ENCODE measurements around the gene NCMAP.
A peak's percentile ranks its signal among the peaks of the same experiment; 100 is the strongest.
"Not testable (repeated sequence)": the region's sequence is repeated elsewhere in the genome, so short reads cannot be mapped to it uniquely, and the experiment has no call there.

The NCMAP gene, protein sequence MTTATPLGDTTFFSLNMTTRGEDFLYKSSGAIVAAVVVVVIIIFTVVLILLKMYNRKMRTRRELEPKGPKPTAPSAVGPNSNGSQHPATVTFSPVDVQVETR

GRCh38 chr1:24555591-24556413 is at the start of gene NCMAP:
Gene NCMAP, plus strand, starts transcription at chr1:24556087. Its CDS starts 39,344 bp downstream, at chr1:24595431.
- no peak for DNase-seq

DNA sequence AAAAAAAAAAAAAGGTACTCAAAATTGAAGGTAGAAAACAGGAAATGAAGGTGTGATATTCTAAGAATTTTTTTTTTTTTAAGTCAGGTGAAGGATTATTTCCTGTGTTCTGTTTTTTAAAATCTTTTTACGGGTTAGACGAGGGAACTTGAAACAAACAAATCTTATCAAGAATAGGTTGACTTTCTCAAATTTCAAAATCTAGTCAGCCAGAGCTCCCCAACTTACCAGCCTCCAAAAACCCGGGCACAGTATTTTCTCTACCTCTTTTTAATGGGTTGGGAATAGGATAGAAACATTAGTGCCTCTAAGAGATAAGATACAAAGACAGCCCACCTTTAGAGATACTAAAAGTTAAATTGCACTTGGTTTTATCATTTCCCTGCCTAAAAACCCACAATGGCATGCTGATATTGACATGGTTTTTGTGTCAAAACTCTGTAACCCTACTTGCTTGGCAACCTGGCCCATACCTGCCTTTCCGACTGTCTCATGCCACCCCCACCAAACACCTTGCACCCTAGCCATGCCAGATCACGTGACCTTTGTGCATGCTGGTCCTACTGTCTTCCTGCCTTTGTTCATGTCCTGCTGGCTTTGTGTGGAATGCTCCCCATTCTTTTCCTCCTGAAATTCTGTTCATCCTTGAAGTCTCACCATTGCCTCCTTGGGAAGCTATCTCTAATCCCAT is 49.1 kb upstream of the NCMAP start:
- DNase-seq = no peak

- no peak for DNase-seq
These were observed 48.5 kb upstream of the NCMAP start for GRCh38 chr1:24507405-24507804.

DNA sequence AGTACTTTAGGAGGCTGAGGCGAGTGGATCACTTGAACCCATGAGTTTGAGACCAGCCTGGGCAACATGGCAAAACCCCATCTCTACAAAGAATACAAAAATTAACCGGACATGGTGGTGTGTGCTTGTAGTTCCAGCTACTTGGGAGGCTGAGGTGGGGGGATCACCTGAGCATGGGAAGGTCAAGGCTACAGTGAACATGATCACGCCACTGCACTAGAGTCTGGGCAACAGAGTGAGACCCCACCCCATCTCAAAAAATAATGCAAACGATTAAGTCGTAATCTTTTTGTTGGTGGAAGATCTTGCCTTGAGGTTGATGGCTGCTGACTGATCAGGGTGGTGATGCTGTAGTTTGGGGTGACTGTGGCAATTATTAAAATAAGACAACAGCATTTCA is 47.0 kb upstream of the NCMAP start:
- no peak for DNase-seq

DNA sequence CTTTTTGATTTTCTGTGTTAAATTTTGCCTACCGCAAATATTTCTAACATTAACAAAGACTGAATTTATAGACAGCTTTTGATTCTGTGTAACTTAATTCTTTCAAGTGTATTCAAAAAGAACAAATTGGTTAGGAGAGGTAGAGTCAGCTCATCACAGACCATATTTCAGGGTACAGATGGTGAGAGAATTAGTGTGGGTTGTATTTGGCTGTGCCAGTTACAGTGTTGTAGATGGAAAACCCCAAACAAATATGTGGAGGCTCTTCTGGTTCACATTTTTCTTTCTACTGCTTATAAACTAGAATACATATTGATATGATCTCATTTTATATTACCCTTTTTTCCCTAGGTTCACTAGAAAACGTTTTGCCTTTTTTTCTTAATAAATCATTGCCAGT is 42.2 kb upstream of the NCMAP start:
- DNase-seq = no peak

DNA sequence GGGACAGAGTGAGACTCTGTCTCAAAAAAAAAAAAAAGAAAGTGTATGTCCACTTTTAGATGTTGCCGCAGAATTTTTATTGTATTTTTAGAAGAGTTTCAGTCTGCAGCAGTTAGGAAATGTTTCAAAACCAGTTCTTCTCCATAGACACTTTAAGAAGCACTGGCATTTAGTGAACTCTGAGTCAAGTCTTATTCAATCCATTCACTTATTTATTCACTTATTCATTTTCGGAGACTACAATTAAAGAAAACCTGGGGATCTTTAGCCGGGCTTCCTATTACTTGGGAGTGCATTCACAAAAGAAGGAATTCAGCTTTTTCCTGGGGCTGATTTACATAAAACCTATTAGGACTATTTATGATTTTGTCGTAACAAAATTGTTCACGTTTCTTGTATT is 40.9 kb upstream of the NCMAP start:
- DNase-seq = no peak

DNA sequence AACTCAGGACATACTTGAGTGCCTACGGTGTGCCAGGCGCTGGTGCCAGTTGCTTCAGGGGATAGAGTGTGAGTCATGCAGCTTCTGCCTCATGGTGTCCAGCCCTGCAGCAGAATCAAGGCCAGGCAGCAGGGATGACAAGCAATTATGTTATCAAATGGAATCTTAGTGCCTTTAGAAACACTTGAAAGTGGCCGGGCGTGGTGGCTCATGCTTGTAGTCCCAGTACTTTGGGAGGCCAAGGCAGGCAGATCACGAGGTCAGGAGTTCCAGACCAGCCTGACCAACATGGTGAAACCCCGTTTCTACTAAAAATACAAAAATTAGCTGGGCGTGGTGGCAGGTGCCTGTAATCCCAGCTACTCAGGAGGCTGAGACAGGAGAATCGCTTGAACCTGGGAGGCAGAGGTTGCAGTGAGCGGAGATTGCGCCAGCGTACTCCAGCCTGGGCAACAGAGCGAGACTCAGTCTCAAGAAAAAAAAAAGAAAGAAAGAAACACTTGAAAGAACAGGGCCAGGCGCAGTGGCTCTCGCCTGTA is 40.1 kb upstream of the NCMAP start:
- peak; percentile 12 for DNase-seq

DNA sequence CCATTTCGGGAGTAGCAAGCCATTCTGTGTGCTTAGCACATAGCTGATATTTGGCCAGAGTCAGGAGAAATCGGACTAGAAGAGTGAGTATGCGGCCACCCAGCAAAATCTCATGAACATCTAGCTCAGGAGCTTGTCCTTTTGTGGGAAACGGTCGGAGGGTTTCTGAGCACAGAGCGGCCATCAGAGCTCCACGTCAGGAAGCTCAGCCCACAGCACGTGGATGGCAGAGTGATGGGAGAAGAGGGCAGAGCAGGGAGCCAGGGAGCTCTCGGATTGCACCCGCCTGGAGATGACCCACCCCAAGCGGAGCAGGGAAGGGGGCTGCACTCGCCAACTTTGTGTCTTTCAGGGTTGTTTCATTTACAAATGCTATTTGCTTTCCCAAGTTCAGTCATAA is 39.4 kb upstream of the NCMAP start:
- no peak for DNase-seq

DNA sequence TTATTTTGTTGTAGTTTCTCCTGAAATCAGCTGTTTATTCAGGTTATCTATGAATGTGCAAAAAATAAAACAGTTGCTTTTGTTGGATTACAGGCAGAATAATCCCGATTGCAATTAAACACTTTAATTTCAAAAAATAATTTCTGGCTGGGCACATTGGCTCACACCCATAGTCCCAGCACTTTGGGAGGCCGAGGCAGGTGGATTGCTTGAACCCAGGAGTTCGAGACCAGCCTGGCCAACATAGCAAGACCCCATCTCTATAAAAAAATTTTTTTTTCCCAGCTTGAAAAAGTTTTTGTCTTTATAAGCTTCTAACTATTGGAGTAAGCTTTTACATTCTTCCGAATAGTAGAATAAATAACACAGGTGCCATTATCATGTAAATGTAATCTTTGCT is 38.0 kb upstream of the NCMAP start:
- DNase-seq = no peak

- not testable (repeated sequence) for DNase-seq
These were observed 35.6 kb upstream of the NCMAP start for GRCh38 chr1:24520282-24520681.

DNA sequence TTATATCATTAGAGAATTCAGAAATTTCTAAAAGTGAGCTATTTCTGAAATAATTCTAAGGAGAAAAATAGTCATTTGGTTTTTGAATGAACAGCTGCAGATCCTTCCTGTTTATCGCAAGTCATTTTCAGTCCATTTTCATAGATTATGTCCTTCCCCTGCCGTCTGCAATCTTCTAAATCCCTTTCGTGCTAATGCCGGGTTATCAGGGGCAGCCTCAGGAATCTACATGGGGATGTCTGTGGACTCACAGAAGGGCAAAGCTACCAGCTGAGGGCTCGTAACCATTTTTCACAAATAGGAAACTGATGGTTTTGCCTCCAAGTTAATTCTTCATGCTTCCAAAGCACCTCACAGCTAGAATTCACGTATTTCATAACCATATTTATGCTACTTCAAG is 30.3 kb upstream of the NCMAP start:
- no peak for DNase-seq

- no peak for DNase-seq
These were observed 29.8 kb upstream of the NCMAP start for GRCh38 chr1:24526045-24526444.

DNA sequence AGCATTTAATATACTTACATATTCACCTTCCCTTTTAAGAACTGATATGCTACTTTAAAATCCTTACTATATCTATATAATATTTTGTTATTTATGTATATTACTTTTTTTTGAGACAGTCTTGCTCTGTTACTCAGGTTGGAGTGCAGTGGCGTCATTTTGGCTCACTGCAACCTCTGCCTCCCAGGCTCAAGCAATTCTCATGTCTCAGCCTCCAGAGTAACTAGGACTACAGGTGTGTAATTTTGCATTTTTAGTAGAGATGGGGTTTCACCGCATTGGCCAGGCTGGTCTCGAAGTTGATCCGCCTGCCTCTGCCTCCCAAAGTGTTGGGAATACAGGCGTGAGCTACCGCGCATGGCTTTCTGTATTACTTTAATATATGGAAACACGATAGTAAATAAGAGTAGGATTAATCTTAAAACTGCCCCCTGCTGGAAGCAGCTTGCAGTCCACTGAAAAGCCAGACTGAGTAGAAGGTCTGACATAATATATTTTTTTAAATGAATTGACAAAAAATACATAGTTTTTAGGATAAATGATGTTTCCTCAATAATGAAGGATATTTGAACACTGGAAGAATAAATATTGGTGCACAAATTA is 28.8 kb upstream of the NCMAP start:
- DNase-seq = peak; percentile 66

DNA sequence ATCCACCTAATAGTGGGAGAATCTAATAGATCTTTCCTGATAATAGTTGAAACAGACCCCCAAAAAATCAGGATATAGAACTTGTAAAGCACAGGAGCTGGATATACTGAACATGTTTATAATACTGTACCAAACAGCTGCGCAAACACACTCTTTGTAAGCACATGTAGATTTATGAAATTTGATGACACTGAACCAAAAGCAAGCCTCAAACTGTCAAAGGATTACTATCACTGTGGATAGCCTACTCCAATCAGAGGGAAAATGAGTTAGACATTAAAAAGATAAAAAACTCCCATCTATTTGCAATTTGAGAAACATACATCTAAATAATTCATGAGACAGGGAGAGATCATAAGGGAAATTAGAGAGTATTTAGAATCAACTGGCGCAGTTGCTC is 27.1 kb upstream of the NCMAP start:
- DNase-seq = no peak

DNA sequence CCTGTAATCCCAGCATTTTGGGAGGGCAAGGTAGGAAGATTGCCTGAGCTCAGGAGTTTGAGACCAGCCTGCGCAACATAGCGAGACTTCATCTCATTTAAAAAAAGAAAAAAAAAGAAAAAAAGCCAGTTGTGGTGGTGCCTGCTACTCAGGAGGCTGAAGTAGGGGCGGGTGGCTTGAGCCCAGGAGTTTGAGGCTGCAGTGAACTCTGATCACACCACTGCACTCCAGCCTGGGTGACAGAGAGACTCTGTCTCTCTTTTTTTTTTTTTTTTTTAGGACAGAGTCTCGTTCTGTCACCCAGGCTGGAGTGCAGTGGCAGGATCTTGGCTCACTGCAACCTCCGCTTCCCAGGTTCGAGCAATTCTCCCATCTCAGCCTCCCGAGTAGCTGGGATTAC is 26.6 kb upstream of the NCMAP start:
- DNase-seq = not testable (repeated sequence)

DNA sequence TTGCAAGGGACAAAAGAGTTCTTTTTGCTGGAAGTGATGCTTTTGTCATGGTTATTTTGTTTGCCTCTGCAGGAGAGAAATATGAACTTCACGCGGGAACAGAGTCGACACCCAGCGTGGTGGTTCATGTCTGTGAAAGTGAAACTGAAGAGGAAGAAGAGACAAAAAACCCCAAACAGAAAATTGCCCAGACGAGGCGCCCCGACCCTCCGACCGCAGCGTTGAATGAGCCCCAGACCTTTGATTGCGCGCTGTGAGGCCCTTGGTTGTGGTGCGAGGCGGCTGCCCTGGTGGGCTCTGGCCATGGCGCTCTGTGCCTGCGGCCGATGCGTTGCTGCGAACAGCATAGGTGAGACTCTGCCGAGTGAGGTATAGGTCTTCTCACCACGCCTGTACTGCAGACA is 20.9 kb upstream of the NCMAP start:
- DNase-seq = peak; percentile 70

- no peak for DNase-seq
These were observed 20.1 kb upstream of the NCMAP start for GRCh38 chr1:24535778-24536177.

DNA sequence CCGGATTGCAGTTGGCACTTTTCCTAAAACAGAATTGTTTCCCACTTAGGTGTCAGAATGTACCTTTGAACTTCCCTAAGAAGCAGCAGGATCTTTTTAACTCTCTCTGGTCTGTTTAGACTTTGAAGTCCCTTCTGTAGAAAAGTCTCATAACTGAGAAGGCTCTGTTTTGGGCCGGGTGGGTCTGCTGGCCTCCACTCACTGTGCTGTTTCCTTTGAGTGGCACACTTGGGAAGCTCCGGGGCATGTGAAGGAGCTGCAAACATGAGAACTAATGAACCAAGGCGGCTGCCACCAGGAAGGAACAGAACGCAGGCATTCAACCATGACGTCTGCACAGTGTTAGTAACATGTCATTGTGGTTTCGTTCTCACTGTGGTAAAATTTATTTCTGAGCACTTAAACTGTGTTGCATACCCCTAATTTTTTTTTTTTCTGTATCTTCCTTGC is 19.5 kb upstream of the NCMAP start:
- peak; percentile 30 for DNase-seq

DNA sequence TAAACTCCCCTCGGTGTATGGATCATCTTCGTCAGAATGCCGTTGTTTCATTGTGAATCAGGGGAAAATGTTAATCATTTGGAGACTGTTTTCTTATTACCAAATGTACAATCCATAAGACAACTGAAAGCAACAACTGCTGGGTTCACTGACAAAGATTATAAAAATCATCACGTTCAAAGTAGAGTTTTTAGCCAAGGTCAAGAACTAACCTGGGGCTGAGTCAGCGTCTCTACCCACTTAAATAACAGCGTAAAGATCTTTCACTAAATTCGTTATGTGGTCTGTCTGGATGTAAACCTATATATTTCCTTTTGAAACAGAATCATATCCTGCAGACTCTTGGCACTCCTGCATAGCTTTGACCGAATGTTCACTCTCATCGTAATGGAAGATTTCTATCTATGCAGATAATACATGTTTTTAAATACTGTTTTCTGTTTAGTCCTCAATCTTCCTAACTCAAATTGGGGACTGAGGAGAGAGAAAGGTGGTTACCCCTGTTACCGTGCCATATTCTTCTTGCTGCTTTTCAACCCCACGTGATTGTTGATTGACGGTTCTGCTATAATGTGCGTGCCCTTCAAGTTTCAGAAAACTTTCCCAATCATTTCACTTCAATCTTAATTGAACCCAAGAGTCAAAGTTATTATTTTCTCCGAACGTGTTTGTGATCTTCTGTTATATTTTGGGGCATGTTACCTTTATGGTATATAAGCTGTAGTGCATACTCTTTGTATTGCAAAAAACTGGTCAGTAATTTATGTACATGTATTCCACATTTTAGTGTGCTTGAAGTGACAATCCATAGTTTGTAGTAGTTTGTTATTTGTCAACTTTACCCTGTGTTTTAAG is 15.6 kb upstream of the NCMAP start:
- DNase-seq = no peak

- no peak for DNase-seq
These were observed 14.8 kb upstream of the NCMAP start for GRCh38 chr1:24540906-24541710.

DNA sequence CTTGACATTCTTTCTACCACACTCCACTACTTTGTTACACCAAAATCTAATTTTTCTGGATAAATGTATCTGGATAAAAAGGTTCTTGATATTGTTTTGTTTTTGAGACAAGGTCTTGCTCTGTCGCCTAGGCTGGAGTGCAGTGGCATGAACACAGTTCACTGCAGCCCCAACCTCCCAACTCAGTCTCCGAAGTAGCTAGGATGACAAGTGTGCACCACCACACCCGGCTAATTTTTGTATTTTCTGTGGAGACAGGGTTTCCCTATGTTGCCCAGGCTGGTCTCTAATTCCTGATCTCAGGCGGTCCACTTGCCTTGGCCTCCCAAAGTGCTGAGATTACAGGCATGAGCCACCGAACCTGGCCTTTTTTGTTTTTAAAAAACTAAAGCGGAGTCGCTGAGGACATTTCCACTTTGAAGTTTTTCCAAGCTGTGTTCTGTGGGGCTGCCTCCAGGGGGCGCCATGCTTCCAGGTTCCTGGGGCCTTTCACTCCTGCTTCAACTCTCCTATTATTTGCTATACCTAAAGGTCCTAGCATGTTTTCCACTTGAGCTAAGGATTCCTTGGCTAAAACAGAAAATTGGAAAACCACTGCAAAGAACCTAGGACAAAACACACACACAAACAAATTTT is 14.1 kb upstream of the NCMAP start:
- peak; percentile 17 for DNase-seq
